OCI-LY3 (cell line): Measurements from ENCODE around the gene GFPT1.

Source experiments
- EZH2phosphoT487 ChIP-seq: fragments of 200-600 bp; shearing (Covaris generic); IDR thresholded peaks from 2 replicates; pipeline ENCODE4 v1.6.1; 2018; ENCODE audit warnings: antibody characterized with exemption, mixed run types, low read depth
- TF ChIP-seq, protein P1 (sequence below): fragments of 200-600, 300-600 bp; sonication (generic); IDR thresholded peaks from 2 replicates; pipeline ENCODE4 v1.5.1; 2014; ENCODE audit warnings: antibody characterized with exemption, low read length, low read depth

DNA sequence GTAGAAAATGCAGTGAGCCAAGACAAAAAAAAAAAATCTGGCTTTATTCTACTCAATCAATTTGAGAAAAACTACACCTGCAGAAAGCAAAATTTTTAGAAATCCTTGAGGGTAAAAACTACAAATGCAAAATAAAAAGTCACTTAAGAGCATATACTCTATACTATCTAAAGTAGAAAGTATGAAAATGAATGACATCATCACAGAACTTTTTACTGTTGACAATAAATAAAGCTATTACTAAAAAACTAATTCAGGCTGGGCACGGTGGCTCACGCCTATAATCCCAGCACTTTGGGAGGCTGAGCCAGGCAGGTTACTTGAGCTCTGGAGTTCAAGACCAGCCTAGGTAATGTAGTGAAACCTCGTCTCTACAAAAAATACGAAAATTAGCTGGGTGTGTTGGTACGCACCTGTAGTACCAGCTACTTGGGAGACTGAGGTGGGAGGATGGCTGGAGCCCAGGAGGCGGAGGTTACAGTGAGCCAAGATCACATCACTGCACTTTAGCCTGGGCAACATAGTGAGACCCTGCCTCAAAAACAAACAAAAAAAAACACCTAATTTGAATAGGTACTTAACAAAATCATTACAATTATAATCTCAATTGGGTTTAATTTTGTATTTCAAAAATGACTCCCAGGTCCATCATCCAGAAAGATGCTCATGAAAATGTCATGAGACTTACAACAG lies 42.6 kb upstream of the GFPT1 start:
- TF ChIP-seq, protein P1, sequence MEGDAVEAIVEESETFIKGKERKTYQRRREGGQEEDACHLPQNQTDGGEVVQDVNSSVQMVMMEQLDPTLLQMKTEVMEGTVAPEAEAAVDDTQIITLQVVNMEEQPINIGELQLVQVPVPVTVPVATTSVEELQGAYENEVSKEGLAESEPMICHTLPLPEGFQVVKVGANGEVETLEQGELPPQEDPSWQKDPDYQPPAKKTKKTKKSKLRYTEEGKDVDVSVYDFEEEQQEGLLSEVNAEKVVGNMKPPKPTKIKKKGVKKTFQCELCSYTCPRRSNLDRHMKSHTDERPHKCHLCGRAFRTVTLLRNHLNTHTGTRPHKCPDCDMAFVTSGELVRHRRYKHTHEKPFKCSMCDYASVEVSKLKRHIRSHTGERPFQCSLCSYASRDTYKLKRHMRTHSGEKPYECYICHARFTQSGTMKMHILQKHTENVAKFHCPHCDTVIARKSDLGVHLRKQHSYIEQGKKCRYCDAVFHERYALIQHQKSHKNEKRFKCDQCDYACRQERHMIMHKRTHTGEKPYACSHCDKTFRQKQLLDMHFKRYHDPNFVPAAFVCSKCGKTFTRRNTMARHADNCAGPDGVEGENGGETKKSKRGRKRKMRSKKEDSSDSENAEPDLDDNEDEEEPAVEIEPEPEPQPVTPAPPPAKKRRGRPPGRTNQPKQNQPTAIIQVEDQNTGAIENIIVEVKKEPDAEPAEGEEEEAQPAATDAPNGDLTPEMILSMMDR: no peak
- no peak for TF ChIP-seq EZH2phosphoT487
